DMS153 (cell line): ENCODE results near the gene EXOC3L1.

Experiments
- DNase-seq: peaks from one replicate; lab custom pipeline; 2025; lab: John Stamatoyannopoulos, UW

Gene EXOC3L1

GRCh38 chr16:67163164-67163998, 26.6 kb downstream of the EXOC3L1 start:
- peak; percentile 79 for DNase-seq

- DNase-seq, result peak; percentile 56
These were observed 27.3 kb downstream of the EXOC3L1 start for GRCh38 chr16:67162506-67163163.

DNA sequence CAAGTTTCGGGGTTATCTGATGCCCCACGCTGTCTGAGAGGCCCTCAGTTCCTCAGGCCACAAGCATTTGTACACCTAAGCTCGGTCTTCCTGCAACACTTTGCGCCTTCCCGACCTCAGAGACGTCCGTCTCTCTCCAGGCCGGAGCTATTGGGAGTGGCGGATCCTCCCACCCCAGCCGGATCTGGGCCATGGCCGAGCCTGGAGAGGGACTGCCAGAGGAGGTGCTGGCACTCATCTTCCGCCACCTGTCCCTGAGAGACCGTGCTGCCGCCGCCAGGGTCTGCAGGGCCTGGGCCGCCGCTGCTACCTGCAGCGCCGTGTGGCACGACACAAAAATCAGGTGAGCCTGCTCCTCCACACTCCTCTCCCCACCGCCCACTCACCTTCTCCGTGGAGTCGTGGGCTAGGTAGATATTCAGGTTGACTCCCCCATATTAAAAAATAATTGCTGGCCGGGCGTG, 28.3 kb downstream of the EXOC3L1 start:
- no peak for DNase-seq

DNA sequence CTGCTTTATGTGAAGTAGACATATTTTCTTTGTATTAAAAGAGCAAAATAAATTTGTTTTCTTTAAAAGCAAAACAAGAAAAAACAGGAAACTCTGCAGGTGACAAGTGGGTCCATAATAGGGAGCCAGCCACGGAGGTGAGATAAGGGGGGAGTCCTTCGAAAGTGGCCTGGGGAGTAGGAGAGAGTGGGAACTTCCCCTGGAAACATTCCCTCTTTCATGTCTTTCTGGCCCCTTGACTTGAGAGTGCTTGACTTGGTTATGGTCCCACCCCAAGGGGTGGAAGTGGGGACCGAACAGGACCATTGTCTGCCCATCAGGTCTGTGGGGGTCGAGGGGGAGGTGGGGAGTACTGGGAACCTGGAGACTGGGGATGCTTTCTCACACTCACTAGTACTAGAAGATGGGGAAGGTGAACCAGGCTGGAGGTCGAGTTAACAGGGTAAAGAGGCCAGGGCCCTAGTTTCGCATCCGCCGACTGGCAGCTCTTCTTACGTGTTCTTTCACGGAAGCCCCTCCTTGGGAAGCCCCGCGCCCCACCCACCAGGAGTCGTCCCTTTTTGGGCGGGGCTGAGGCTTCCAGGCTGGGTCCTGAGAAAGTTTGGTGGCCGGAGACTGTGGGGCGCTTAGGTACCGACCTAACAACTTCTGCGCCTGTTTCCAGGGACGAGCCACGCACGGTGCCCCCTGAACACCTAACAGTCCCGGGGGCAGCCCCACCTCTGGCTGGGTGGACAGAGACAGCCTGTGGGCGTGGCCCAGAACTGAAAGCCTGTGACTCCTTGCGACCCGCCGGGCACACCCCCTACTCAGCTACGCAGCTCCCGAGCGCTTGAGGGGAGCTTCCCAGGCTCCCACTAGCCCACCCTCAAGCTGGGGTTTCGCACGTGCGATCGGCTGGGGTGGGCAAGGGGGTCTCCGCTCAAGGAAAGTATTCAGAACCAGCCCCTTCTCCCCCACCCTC, 31.0 kb downstream of the EXOC3L1 start:
- DNase-seq, result peak; percentile 17

DNA sequence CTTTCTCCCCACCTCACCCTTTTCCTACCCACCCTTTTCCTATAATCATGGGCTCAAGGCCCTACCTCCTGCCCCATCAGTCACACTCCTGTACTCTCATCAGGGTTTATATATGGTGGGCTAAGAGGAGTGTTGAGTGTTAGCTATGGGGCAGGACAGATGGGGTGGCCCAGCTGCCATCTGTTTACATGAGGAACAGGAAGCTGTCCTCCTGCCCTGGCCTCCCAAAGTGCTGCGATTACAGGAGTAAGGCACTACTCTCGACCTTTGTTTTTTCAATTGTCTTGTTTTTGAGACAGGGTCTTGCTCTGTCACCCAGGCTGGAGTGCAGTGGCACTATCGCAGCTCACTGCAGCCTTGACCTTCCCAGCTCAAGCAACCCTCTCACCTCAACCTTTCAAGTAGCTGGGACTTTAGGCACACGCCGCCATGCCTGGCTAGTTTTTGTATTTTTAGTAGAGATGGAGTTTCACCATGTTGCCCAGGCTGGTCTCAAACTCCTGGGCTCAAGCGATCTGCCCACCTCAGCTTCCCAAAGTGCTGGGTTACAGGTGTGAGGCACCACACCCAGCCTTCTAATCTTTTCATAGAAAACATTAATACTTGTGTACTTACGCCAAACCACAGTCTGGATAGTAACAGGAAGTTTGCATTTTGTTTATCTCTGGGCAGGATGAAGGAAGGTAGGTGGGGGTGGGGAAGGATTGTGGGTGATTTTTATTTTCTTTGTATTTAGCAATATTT, 31.9 kb downstream of the EXOC3L1 start:
- DNase-seq, result no peak

DNA sequence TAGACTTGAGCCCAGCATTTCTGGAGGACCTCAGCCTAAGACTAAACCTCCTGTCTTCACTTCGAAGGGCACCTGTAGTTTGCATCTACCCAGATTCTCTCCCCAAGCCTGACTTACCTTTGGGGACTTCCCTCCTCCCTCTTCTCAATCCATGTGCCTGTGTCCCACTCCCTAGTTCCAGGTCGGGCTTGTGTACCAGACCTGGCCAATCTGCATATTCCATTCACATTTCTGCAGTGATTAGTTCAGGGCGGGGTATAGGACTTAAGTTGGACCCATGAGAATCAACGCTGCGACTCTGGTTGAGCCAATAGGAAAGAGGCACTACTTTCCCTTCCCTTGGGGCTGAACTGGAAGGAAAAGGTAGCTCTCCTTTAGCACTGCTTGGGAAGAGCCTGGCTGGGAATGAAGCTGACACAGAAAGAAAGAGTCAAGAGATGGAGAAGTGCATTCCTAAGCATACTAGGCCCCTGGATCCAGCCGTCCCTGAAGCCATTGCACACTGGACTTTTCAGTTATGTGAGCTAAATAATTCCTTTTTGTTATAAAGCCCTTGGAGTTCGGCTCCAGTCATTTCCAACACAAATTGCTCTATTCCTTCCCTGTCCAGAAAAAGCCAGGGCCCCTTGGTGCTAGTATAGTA, 32.7 kb downstream of the EXOC3L1 start:
- no peak for DNase-seq

- no peak for DNase-seq
These were observed 33.6 kb downstream of the EXOC3L1 start for GRCh38 chr16:67156143-67156844.

- DNase-seq, result peak; percentile 44
These were observed 34.4 kb downstream of the EXOC3L1 start for GRCh38 chr16:67155295-67156142.

GRCh38 chr16:67154578-67155294, 35.2 kb downstream of the EXOC3L1 start:
- no peak for DNase-seq

DNA sequence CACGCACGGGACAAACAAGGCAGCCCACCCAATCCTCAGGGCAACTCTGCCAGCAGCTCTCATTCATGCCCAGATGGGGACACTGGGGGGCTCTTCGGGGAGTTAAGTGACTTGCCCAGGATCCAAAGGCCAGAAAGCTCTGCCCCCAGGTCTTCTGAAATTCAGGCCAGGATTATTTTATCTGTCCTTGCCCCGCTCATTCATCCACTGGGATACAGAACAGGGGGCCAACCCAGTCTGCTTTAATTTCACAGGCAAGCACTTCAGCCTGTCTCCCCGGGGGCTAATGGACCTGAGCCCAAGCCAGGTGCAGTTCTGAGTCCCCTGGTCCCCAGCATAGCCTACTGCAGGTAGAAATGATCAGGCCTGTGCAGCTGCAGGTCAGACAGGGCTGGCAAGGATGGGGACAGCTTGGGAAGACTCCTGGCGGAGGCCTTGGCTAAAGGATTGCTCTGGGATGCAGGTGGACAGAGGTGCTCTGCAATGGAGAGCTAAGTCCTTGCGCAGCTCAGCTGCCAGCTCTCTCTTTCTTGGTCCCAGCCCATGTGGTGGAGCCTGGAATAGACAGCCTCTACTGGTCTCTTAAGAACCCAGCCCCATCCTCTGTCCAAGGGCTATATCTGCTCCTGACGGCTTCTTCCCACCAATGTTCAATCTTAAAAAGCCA, 38.4 kb downstream of the EXOC3L1 start:
- peak; percentile 1 for DNase-seq

- DNase-seq, result peak; percentile 25
These were observed 39.0 kb downstream of the EXOC3L1 start, which contains the start of gene B3GNT9 for GRCh38 chr16:67150833-67151396. B3GNT9 (minus strand) TSS chr16:67150998; CDS start chr16:67150485, 513 bp downstream.

DNA sequence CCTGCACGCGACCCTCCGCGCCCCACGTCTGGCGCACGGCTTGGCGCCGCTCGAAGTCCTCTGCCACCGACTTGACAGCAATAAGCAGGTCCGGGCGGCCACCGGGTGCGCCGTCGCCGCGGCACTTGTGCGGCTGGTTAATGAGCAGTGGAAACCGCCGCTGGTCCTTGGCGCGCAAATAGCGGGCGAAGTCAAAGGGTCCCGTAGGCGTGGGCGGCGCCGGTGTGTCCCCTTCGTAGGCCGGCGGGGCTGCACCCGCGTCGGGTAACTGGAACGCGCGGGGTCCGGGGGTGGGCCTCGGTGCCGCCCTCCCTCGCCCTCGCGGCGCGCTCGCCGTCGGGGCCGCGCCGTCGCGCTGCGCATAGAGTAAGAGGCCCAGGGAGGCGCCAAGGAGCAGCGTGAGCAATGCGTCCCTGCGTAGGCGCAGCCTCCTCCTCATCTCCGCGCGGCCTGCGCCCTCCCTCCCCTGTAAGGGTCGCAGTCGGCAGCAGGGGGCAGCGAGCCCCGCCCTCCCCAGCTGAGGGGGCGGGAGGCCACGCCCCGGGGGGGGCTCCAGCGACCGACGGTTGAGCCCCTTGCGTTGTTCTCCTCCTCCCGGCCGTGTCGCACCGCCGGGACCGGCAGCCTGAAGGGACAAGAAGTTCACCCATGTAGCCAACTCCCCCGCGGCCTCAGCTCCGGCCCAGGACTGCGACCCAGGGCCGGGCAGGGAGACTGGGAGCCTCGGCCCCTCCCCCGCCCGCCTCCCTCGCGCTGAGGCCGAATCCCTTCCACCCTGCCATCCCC, 39.7 kb downstream of the EXOC3L1 start:
- DNase-seq, result no peak

DNA sequence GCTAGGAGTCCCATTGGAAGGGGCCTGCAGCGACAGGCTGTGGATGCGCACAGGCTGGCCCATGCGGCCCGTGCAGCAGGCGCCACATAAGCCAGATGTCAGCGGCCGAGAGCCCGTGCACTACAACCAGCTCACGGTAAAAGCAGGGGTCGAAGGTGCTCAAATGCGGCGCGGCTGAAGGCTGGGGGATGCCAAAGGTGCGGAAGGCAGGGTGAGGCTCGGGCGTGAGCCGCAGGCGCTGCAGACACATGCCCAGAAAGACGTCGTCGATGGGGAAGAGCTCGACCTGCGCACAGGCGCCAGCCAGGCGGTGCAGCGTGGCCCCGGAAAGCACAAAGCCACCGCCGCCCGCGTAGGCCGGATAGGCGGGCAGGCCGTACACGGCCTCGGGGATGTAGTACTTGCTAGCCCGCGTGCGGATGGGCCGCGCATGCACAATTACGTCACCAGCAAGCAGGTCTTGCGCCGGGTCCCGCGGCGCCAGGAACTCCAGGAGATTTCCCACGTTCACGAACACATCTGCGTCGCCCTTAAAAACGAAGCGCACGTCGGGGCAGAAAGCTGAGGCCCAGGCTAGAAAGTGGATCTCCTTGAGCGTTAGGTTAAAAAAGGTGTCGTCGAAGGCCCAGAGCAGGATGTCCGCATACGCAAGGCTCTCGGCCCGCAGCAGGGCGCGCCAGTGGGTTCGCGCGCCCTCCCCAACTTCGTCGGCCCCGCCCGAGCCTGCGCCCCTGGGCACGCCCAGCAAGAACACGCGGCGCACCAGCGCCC, 40.5 kb downstream of the EXOC3L1 start:
- no peak for DNase-seq

DNA sequence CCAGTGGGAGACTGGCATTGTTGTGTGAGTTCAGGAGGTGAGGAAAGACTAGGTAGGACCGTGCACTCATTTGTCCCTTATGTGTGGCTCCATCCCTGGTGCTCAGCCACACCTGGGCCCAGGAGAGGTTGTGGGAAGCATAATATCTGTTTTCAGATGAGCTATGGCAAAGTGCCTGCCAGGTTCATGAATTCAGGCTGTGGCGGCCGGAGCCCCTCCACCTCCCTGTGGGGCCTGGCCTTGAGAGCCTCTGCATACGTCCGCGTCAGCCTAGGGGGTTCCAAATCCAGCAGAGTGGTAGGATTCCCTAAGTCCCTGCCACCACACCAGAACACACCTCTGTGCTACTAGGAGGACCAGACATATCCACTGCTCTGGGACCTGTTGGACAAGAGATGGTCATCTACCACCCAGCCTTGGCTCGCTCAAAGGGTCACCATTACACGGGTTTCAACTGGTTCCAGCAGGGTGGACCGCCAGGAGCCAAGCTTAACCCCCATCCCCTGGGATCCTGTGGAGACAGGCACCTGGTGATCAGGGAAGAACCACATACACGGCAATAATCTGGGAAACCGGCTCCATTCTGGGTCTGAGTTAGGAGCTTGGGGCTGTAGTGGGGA, 41.2 kb downstream of the EXOC3L1 start:
- DNase-seq, result no peak

GRCh38 chr16:67148221-67148620, 41.7 kb downstream of the EXOC3L1 start:
- DNase-seq, result no peak
